H9 (cell line): ENCODE results near the gene SENP2. TPM values are rescaled to one million over a fixed set of nuclear protein-coding genes. Genes with fewer than 3 reads are reported as not detected.

ENCODE experiments used
- DNase-seq: peaks from one replicate; pipeline ENCODE4 v3.0.0-alpha.2; 2017
- H2AFZ ChIP-seq: one replicate; pipeline ENCODE4 v1.6.1; 2013; ENCODE audit warnings: mild to moderate bottlenecking, low read length, control low read depth, moderate library complexity
- H2AK5ac ChIP-seq: 2 replicates; pipeline ENCODE4 v1.6.1; 2013; ENCODE audit warnings: low read length, control low read depth, mixed read lengths; ENCODE audit not compliant: insufficient read length
- H2BK120ac ChIP-seq: one replicate; pipeline ENCODE4 v1.6.1; 2013; ENCODE audit warnings: low read depth, mild to moderate bottlenecking, low read length, control low read depth, inconsistent platforms; ENCODE audit not compliant: poor library complexity, severe bottlenecking
- H2BK12ac ChIP-seq: 2 replicates; pipeline ENCODE4 v1.6.1; 2013; ENCODE audit warnings: low read length, control low read depth, mixed read lengths, low read depth; ENCODE audit not compliant: insufficient read length
- H2BK15ac ChIP-seq: 2 replicates; pipeline ENCODE4 v1.6.1; 2013; ENCODE audit warnings: low read depth, low read length, control low read depth
- H2BK20ac ChIP-seq: one replicate; pipeline ENCODE4 v1.6.1; 2013; ENCODE audit warnings: low read depth, mild to moderate bottlenecking, low read length, control low read depth, inconsistent platforms; ENCODE audit not compliant: poor library complexity, severe bottlenecking
- H2BK5ac ChIP-seq: 2 replicates; pipeline ENCODE4 v1.6.1; 2013; ENCODE audit warnings: low read length, control low read depth, mixed read lengths; ENCODE audit not compliant: insufficient read length
- H3K14ac ChIP-seq: 2 replicates; pipeline ENCODE4 v1.6.1; 2013; ENCODE audit warnings: low read length, control low read depth; ENCODE audit not compliant: insufficient read depth
- H3K18ac ChIP-seq: 2 replicates; pipeline ENCODE4 v1.6.1; 2013; ENCODE audit warnings: low read depth, mild to moderate bottlenecking, mixed read lengths, low read length, control low read depth; ENCODE audit not compliant: insufficient read length
- H3K23ac ChIP-seq: 2 replicates; pipeline ENCODE4 v1.6.1; 2013; ENCODE audit warnings: low read length, control low read depth, mixed read lengths, low read depth; ENCODE audit not compliant: insufficient read length
- H3K23me2 ChIP-seq: 2 replicates; pipeline ENCODE4 v1.6.1; 2013; ENCODE audit warnings: low read depth, mild to moderate bottlenecking, mixed read lengths, low read length, control low read depth; ENCODE audit not compliant: insufficient read length, poor library complexity, severe bottlenecking
- H3K27ac ChIP-seq: 2 replicates; pipeline ENCODE4 v1.5.1; 2013; ENCODE audit warnings: low read length, control low read depth, mixed read lengths, low read depth; ENCODE audit not compliant: insufficient read length
- H3K27me3 ChIP-seq: 2 replicates; pipeline ENCODE4 v1.6.1; 2013; ENCODE audit warnings: low read length, control low read depth, inconsistent platforms; ENCODE audit not compliant: insufficient read depth
- H3K4ac ChIP-seq: 2 replicates; pipeline ENCODE4 v1.6.1; 2013; ENCODE audit warnings: low read depth, mild to moderate bottlenecking, control low read depth, inconsistent platforms, low read length, moderate library complexity
- H3K4me1 ChIP-seq: 2 replicates; pipeline ENCODE4 v1.6.1; 2013; ENCODE audit warnings: low read length, control low read depth, inconsistent platforms; ENCODE audit not compliant: insufficient read depth
- H3K4me2 ChIP-seq: 2 replicates; pipeline ENCODE4 v1.6.1; 2013; ENCODE audit warnings: low read length, control low read depth, mixed read lengths; ENCODE audit not compliant: insufficient read length, insufficient read depth
- H3K56ac ChIP-seq: 2 replicates; pipeline ENCODE4 v1.6.1; 2013; ENCODE audit warnings: low read depth, mild to moderate bottlenecking, mixed read lengths, low read length, control low read depth; ENCODE audit not compliant: insufficient read length
- H3K79me1 ChIP-seq: 2 replicates; pipeline ENCODE4 v1.6.1; 2013; ENCODE audit warnings: low read depth, mild to moderate bottlenecking, moderate library complexity, low read length, control low read depth, inconsistent platforms; ENCODE audit not compliant: insufficient read depth, poor library complexity, severe bottlenecking
- H3K79me2 ChIP-seq: 2 replicates; pipeline ENCODE4 v1.6.1; 2013; ENCODE audit warnings: low read length, control low read depth, inconsistent platforms; ENCODE audit not compliant: insufficient read depth
- H3K9ac ChIP-seq: 2 replicates; pipeline ENCODE4 v1.6.1; 2013; ENCODE audit warnings: low read length, control low read depth, mixed read lengths; ENCODE audit not compliant: insufficient read length; ENCODE audit errors: extremely low read depth
- H3K9me3 ChIP-seq: one replicate; pipeline ENCODE4 v1.6.1; 2013; ENCODE audit warnings: low read depth, low read length, inconsistent platforms; ENCODE audit not compliant: control insufficient read depth
- H3T11ph ChIP-seq: one replicate; pipeline ENCODE4 v1.6.1; 2013; ENCODE audit warnings: mild to moderate bottlenecking, low read length, control low read depth, inconsistent platforms
- H4K20me1 ChIP-seq: one replicate; pipeline ENCODE4 v1.6.1; 2013; ENCODE audit not compliant: control insufficient read depth, insufficient read length, insufficient read depth
- H4K5ac ChIP-seq: 2 replicates; pipeline ENCODE4 v1.6.1; 2013; ENCODE audit warnings: low read depth, mild to moderate bottlenecking, mixed read lengths, low read length, control low read depth; ENCODE audit not compliant: insufficient read length
- H4K8ac ChIP-seq: replicated peaks from 2 replicates; pipeline ENCODE4 v1.6.1; 2013; ENCODE audit warnings: low read length, control low read depth, mixed read lengths, low read depth; ENCODE audit not compliant: insufficient read length
- H4K91ac ChIP-seq: 2 replicates; pipeline ENCODE4 v1.6.1; 2013; ENCODE audit warnings: low read depth, mild to moderate bottlenecking, moderate library complexity, mixed read lengths, low read length, control low read depth; ENCODE audit not compliant: insufficient read length
- H3K27ac Mint-ChIP-seq, 3 experiments: 2 replicates in 2 of 3; 3 replicates in 1 of 3; pipeline ENCODE4 v1.8.0; 2020 to 2021; ENCODE audit warnings: mixed read lengths in 3 of 3, mild to moderate bottlenecking in 1 of 3, moderate library complexity in 1 of 3
- H3K27me3 Mint-ChIP-seq: 2 replicates; pipeline ENCODE4 v1.8.0; 2021; ENCODE audit warnings: low read depth, mild to moderate bottlenecking, moderate library complexity, mixed read lengths
- H3K36me3 Mint-ChIP-seq, 3 experiments: 2 replicates in 2 of 3; 3 replicates in 1 of 3; pipeline ENCODE4 v1.8.0; 2020 to 2021; ENCODE audit warnings: low read depth in 3 of 3, mixed read lengths in 3 of 3; ENCODE audit not compliant: insufficient read depth in 1 of 3
- H3K4me1 Mint-ChIP-seq, 2 experiments: 2 replicates each; pipeline ENCODE4 v1.8.0; 2020; ENCODE audit warnings: mixed read lengths in 2 of 2
- H3K4me3 Mint-ChIP-seq, 2 experiments: 2 replicates in 1 of 2; 3 replicates in 1 of 2; pipeline ENCODE4 v1.8.0; 2020 to 2021; ENCODE audit warnings: mild to moderate bottlenecking in 2 of 2, mixed read lengths in 2 of 2, moderate library complexity in 1 of 2
- H3K9me3 Mint-ChIP-seq, 2 experiments: 2 replicates in 1 of 2; 3 replicates in 1 of 2; pipeline ENCODE4 v1.8.0; 2020; ENCODE audit warnings: mild to moderate bottlenecking in 2 of 2, mixed read lengths in 2 of 2, moderate library complexity in 1 of 2
- WGBS: extraction: QIAGEN DNeasy Blood & Tissue Kit; methylation state at CpG from one replicate; pipeline ENCODE4 v1.1.7; 2013; ENCODE audit warnings: missing lambda C conversion rate, low lambda C conversion rate, mixed read lengths; ENCODE audit not compliant: insufficient read length; ENCODE audit errors: extremely low coverage; 5-methylcytosine and 5-hydroxymethylcytosine counted together
- total RNA-seq: library from RNA; stranded (reverse); gene quantifications from 2 replicates; pipeline ENCODE4 v1.2.1, GENCODE V29; 2021
- TF ChIP-seq, protein P1 (sequence below): fragments of 200-600 bp; sonication (generic); conservative IDR thresholded peaks from 3 replicates; pipeline ENCODE4 v1.8.0; 2021; ENCODE audit warnings: antibody characterized with exemption, mild to moderate bottlenecking

Gene SENP2
- total RNA-seq, 1 experiment from 2014 or later, result 90.1 TPM

DNA sequence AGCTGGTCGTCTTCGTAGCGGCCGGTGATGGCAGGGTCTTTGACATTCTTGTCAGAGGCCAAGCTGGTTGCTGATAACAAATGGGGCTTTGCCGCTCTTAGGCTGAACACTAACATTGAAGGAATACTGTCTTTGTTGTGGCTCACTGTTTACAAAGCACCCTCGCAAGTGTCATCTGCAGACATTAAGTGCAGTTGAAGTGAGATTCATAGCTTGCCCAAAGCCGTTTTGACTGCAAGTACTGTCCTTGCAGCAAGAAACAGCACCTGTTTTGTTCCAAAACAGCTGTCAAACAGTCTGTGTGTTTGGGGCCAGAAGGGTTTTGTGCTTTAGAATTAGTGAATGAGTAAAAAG lies 568 bp downstream of the SENP2 start:
- DNase-seq, result no peak
- no peak overlapping the region for H3K18ac ChIP-seq
- no peak overlapping the region for H2BK12ac ChIP-seq
- no peaks in the 10 kb centered on the region for H4K20me1 ChIP-seq
- Mint-ChIP-seq H3K36me3 (peaks cover 0 to 15% (median 7%) of the 10 kb centered on the region in 3 experiments; a peak in 6 of 7 replicates), H3K4me1 (peaks cover 23 to 40% of the 10 kb centered on the region in 2 experiments), H3K27ac (peak overlapping the region; percentile 97 to 98 (median 98); a peak in 6 of 7 replicates), H3K4me3 (peak overlapping the region; percentile 88), H3K27me3 (no peaks in the 10 kb centered on the region; the same call in 1 of the 2 replicates), H3K9me3 (no peaks in the 10 kb centered on the region)
- peak overlapping the region; percentile 39 for H3K27ac ChIP-seq
- no peak overlapping the region for H3K56ac ChIP-seq
- no peak overlapping the region for H3T11ph ChIP-seq
- H4K8ac ChIP-seq, result no peak overlapping the region
- no peak overlapping the region for H2BK5ac ChIP-seq
- peak overlapping the region; percentile 51 for H3K9ac ChIP-seq
- H2BK15ac ChIP-seq, result no peak overlapping the region
- H2BK20ac ChIP-seq, result no peak overlapping the region
- no peak overlapping the region for H4K91ac ChIP-seq
- H4K5ac ChIP-seq, result no peak overlapping the region
- H3K79me1 ChIP-seq, result peaks cover 5% of the 10 kb centered on the region
- H3K27me3 ChIP-seq, result no peaks in the 10 kb centered on the region
- H2BK120ac ChIP-seq, result no peak overlapping the region
- peaks cover 27% of the 10 kb centered on the region for H3K79me2 ChIP-seq
- TF ChIP-seq, protein P1, sequence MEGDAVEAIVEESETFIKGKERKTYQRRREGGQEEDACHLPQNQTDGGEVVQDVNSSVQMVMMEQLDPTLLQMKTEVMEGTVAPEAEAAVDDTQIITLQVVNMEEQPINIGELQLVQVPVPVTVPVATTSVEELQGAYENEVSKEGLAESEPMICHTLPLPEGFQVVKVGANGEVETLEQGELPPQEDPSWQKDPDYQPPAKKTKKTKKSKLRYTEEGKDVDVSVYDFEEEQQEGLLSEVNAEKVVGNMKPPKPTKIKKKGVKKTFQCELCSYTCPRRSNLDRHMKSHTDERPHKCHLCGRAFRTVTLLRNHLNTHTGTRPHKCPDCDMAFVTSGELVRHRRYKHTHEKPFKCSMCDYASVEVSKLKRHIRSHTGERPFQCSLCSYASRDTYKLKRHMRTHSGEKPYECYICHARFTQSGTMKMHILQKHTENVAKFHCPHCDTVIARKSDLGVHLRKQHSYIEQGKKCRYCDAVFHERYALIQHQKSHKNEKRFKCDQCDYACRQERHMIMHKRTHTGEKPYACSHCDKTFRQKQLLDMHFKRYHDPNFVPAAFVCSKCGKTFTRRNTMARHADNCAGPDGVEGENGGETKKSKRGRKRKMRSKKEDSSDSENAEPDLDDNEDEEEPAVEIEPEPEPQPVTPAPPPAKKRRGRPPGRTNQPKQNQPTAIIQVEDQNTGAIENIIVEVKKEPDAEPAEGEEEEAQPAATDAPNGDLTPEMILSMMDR, result no peak
- no peak overlapping the region for H2AK5ac ChIP-seq
- peaks cover 10% of the 10 kb centered on the region for H3K23me2 ChIP-seq
- no peak overlapping the region for H2AFZ ChIP-seq
- peaks cover 5% of the 10 kb centered on the region for H3K4me1 ChIP-seq
- no peaks in the 10 kb centered on the region for H3K9me3 ChIP-seq
- no CpG with 5 or more reads among the region's 7 CpGs for WGBS
- H3K4ac ChIP-seq, result no peak overlapping the region
- peak overlapping the region; percentile 94 for H3K4me2 ChIP-seq
- H3K14ac ChIP-seq, result no peak overlapping the region
- no peak overlapping the region for H3K23ac ChIP-seq
